Neural cell (in vitro differentiated cells): ENCODE data around the gene LDB2. TPM values are rescaled to one million over a fixed set of nuclear protein-coding genes. Genes with fewer than 3 reads are reported as not detected.

ENCODE experiments used
- H2AFZ ChIP-seq: fragments of 200-600, 300-800 bp; sonication (generic), shearing (Covaris generic); 2 replicates; pipeline ENCODE4 v1.6.0; 2014; ENCODE audit warnings: low read depth, mild to moderate bottlenecking, antibody characterized with exemption, low read length, moderate library complexity
- H3F3A ChIP-seq: fragments of 200-600 bp; shearing (Covaris generic); 2 replicates; pipeline ENCODE4 v1.6.1; 2016; ENCODE audit warnings: mild to moderate bottlenecking, moderate library complexity, mixed read lengths, antibody characterized with exemption, low read length; ENCODE audit not compliant: insufficient read depth, poor library complexity, severe bottlenecking
- H3K27ac ChIP-seq: fragments of 200-600, 300-800 bp; sonication (generic), shearing (Covaris generic); 2 replicates; pipeline ENCODE4 v1.5.1; 2014; ENCODE audit warnings: mild to moderate bottlenecking, low read length, moderate library complexity
- H3K27me3 ChIP-seq: fragments of 300-800, 200-600 bp; sonication (generic), shearing (Covaris generic); 2 replicates; pipeline ENCODE4 v1.6.0; 2014; ENCODE audit warnings: mild to moderate bottlenecking, low read depth, low read length, moderate library complexity; ENCODE audit not compliant: insufficient read depth
- H3K36me3 ChIP-seq: fragments of 300-800, 200-600 bp; sonication (generic), shearing (Covaris generic); 2 replicates; pipeline ENCODE4 v1.5.1; 2014; ENCODE audit warnings: mild to moderate bottlenecking, antibody characterized with exemption, low read length, moderate library complexity; ENCODE audit not compliant: insufficient read depth
- H3K4me2 ChIP-seq: fragments of 300-800, 200-600 bp; sonication (generic), shearing (Covaris generic); 2 replicates; pipeline ENCODE4 v1.6.0; 2014; ENCODE audit warnings: mild to moderate bottlenecking, low read length
- H3K4me3 ChIP-seq: fragments of 300-800, 200-600 bp; sonication (generic), shearing (Covaris generic); 2 replicates; pipeline ENCODE4 v1.5.1; 2014; ENCODE audit warnings: mild to moderate bottlenecking, low read length, moderate library complexity
- H3K79me2 ChIP-seq: fragments of 200-600 bp; shearing (Covaris generic); replicated peaks from 2 replicates; pipeline ENCODE4 v1.6.0; 2014; ENCODE audit warnings: mild to moderate bottlenecking, low read length, moderate library complexity; ENCODE audit not compliant: insufficient read depth
- H3K9ac ChIP-seq: fragments of 300-800, 200-600 bp; sonication (generic), shearing (Covaris generic); 2 replicates; pipeline ENCODE4 v1.6.1; 2016; ENCODE audit warnings: mild to moderate bottlenecking, low read length, mixed read lengths
- H3K9me2 ChIP-seq: fragments of 200-600 bp; shearing (Covaris generic); 2 replicates; pipeline ENCODE4 v1.6.1; 2016; ENCODE audit warnings: mild to moderate bottlenecking, low read length, mixed read lengths; ENCODE audit not compliant: insufficient read depth
- H3K9me3 ChIP-seq: fragments of 200-600, 300-800 bp; sonication (generic), shearing (Covaris generic); 2 replicates; pipeline ENCODE4 v1.6.1; 2016; ENCODE audit warnings: mild to moderate bottlenecking, mixed run types, low read length, moderate library complexity, mixed read lengths
- H4K20me1 ChIP-seq: fragments of 200-600 bp; shearing (Covaris generic); 2 replicates; pipeline ENCODE4 v1.6.1; 2016; ENCODE audit warnings: mild to moderate bottlenecking, mixed run types; ENCODE audit not compliant: insufficient read depth
- CTCF ChIP-seq: fragments of 450-650 bp; IDR thresholded peaks from 2 replicates; pipeline ENCODE4 v1.5.1; 2014; ENCODE audit warnings: antibody characterized with exemption, mild to moderate bottlenecking, moderate library complexity; ENCODE audit not compliant: poor library complexity, severe bottlenecking
- EP300 ChIP-seq: fragments of 450-650 bp; conservative IDR thresholded peaks from 2 replicates; pipeline ENCODE4 v1.6.1; 2014; ENCODE audit warnings: antibody characterized with exemption, mild to moderate bottlenecking, moderate library complexity; ENCODE audit not compliant: poor library complexity, severe bottlenecking
- EZH2 ChIP-seq: fragments of 200-600, 300-800 bp; shearing (Covaris generic), sonication (generic); IDR thresholded peaks from 2 replicates; pipeline ENCODE4 v1.6.1; 2014; ENCODE audit warnings: antibody characterized with exemption, low read length, borderline replicate concordance, mild to moderate bottlenecking; ENCODE audit not compliant: insufficient read depth, poor library complexity, severe bottlenecking
- MXI1 ChIP-seq: fragments of 450-650 bp; conservative IDR thresholded peaks from 2 replicates; pipeline ENCODE4 v1.6.1; 2014; ENCODE audit warnings: antibody characterized with exemption, mild to moderate bottlenecking; ENCODE audit not compliant: poor library complexity, severe bottlenecking
- POLR2AphosphoS5 ChIP-seq: IDR thresholded peaks from 2 replicates; pipeline ENCODE4 v1.6.1; 2012
- RAD21 ChIP-seq: fragments of 450-650 bp; conservative IDR thresholded peaks from 2 replicates; pipeline ENCODE4 v1.6.1; 2014; ENCODE audit warnings: antibody characterized with exemption, mild to moderate bottlenecking, moderate library complexity
- REST ChIP-seq: IDR thresholded peaks from 2 replicates; pipeline ENCODE4 v1.6.1; 2012; ENCODE audit warnings: borderline replicate concordance
- SMC3 ChIP-seq: fragments of 450-650 bp; conservative IDR thresholded peaks from 2 replicates; pipeline ENCODE4 v1.6.1; 2014; ENCODE audit warnings: antibody characterized with exemption, mild to moderate bottlenecking, moderate library complexity; ENCODE audit not compliant: poor library complexity
- TAF1 ChIP-seq: IDR thresholded peaks from 2 replicates; pipeline ENCODE4 v1.6.1; 2012; ENCODE audit warnings: low read depth
- polyA plus RNA-seq: library from polyadenylated mRNA; depleted of rRNA; stranded (reverse); fragments of >200 nt; gene quantifications from 2 replicates; pipeline ENCODE4 v1.2.3, GENCODE V29; 2014

LDB2 gene
- polyA plus RNA-seq, 1 donor from 2014 or later: 58.9 TPM

GRCh38 chr4:16674082-16674481, 224.4 kb downstream of the LDB2 start:
- no peaks in the 10 kb centered on the region for H3K9me2 ChIP-seq

GRCh38 chr4:16672421-16672820, 226.0 kb downstream of the LDB2 start:
- H3K9ac ChIP-seq: no peak overlapping the region
- H3K9me3 ChIP-seq: no peaks in the 10 kb centered on the region
- no peak overlapping the region for H3K4me3 ChIP-seq
- H3K79me2 ChIP-seq: no peaks in the 10 kb centered on the region
- H3K27ac ChIP-seq: no peak overlapping the region
- no peaks in the 10 kb centered on the region for H3K9me2 ChIP-seq
- no peak overlapping the region for H3K4me2 ChIP-seq
- no peaks in the 10 kb centered on the region for H3K36me3 ChIP-seq
- no peak overlapping the region for H2AFZ ChIP-seq
- no peaks in the 10 kb centered on the region for H3F3A ChIP-seq
- H4K20me1 ChIP-seq: no peaks in the 10 kb centered on the region
- no peaks in the 10 kb centered on the region for H3K27me3 ChIP-seq
- TF ChIP-seq REST: no peak
- no peak for TF ChIP-seq EZH2
- no peak for TF ChIP-seq MXI1
- no peak for TF ChIP-seq SMC3
- TF ChIP-seq RAD21: no peak
- no peak for TF ChIP-seq EP300
- TF ChIP-seq POLR2AphosphoS5: no peak

More at GRCh38 chr4:16674082-16674481, 224.4 kb downstream of the LDB2 start:
- Histone ChIP-seq H4K20me1 (no peaks in the 10 kb centered on the region), H3K27me3 (no peaks in the 10 kb centered on the region), H2AFZ (no peak overlapping the region), H3K9me3 (no peaks in the 10 kb centered on the region), H3K4me3 (no peak overlapping the region), H3K79me2 (no peaks in the 10 kb centered on the region), H3K4me2 (no peak overlapping the region), H3F3A (no peaks in the 10 kb centered on the region), H3K27ac (no peak overlapping the region), H3K36me3 (no peaks in the 10 kb centered on the region), H3K9ac (no peak overlapping the region)
- TF ChIP-seq MXI1 (no peak), CTCF (no peak), RAD21 (no peak), TAF1 (no peak), EZH2 (no peak), REST (no peak), EP300 (no peak), POLR2AphosphoS5 (no peak), SMC3 (no peak)
